ENCODE data around the gene SIT1.
A peak's percentile ranks its signal among the peaks of the same experiment; 100 is the strongest.

The SIT1 gene, protein sequence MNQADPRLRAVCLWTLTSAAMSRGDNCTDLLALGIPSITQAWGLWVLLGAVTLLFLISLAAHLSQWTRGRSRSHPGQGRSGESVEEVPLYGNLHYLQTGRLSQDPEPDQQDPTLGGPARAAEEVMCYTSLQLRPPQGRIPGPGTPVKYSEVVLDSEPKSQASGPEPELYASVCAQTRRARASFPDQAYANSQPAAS

GRCh38 chr9:35650341-35651158 is at the start of gene SIT1:
Gene SIT1 (minus strand): TSS chr9:35650931. CDS start chr9:35650853, 78 bp downstream.
- TF ChIP-seq EZH2phosphoT487 (IDR thresholded peaks at IDR 0.05; ENCODE audit: borderline replicate concordance), result no peak
- TF ChIP-seq, protein P1, sequence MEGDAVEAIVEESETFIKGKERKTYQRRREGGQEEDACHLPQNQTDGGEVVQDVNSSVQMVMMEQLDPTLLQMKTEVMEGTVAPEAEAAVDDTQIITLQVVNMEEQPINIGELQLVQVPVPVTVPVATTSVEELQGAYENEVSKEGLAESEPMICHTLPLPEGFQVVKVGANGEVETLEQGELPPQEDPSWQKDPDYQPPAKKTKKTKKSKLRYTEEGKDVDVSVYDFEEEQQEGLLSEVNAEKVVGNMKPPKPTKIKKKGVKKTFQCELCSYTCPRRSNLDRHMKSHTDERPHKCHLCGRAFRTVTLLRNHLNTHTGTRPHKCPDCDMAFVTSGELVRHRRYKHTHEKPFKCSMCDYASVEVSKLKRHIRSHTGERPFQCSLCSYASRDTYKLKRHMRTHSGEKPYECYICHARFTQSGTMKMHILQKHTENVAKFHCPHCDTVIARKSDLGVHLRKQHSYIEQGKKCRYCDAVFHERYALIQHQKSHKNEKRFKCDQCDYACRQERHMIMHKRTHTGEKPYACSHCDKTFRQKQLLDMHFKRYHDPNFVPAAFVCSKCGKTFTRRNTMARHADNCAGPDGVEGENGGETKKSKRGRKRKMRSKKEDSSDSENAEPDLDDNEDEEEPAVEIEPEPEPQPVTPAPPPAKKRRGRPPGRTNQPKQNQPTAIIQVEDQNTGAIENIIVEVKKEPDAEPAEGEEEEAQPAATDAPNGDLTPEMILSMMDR (conservative IDR thresholded peaks at IDR 0.05; ENCODE audit: low read length), result no peak
- H3K9me2 ChIP-seq (replicated peaks; ENCODE audit: low read depth, low read length), result no peaks in the 10 kb centered on the region
- no peaks in the 10 kb centered on the region for H3K27me3 ChIP-seq (ENCODE audit: insufficient read depth, low read length, poor library complexity, severe bottlenecking)
- H3K9me3 ChIP-seq (ENCODE audit: insufficient read depth, low read depth, low read length), result no peaks in the 10 kb centered on the region
- peaks cover 6% of the 10 kb centered on the region for H4K20me1 ChIP-seq (ENCODE audit: insufficient read depth, low read length, poor library complexity, severe bottlenecking)
- H3K4me1 ChIP-seq (ENCODE audit: insufficient read depth, low read length, poor library complexity, severe bottlenecking), result peaks cover 44% of the 10 kb centered on the region
- peaks cover 52% of the 10 kb centered on the region for H3K79me2 ChIP-seq (ENCODE audit: insufficient read depth, low read length)
- peaks cover 8% of the 10 kb centered on the region; the same call in 1 of the 2 replicates for H3F3A ChIP-seq (ENCODE audit: low read depth)
- H3K9ac ChIP-seq (ENCODE audit: low read depth, low read length, poor library complexity, severe bottlenecking), result peak within 1 kb of the TSS; percentile 85
- H2AFZ ChIP-seq (ENCODE audit: low read length), result peak within 1 kb of the TSS; percentile 48
- H3K4me2 ChIP-seq (ENCODE audit: low read depth, low read length, poor library complexity, severe bottlenecking), result peak within 1 kb of the TSS; percentile 98
- peak within 1 kb of the TSS; percentile 80 for H3K4me3 ChIP-seq (ENCODE audit: low read length, poor library complexity, severe bottlenecking)
- H3K36me3 ChIP-seq (ENCODE audit: insufficient read depth, low read length), result no peaks in the 10 kb centered on the region

GRCh38 chr9:35700031-35700430 is 49.3 kb upstream of the SIT1 start:
- Histone ChIP-seq H3K9ac (ENCODE audit: low read depth, low read length, poor library complexity, severe bottlenecking) (no peak overlapping the region), H3K4me1 (ENCODE audit: insufficient read depth, low read length, poor library complexity, severe bottlenecking) (no peaks in the 10 kb centered on the region), H3K4me2 (ENCODE audit: low read depth, low read length, poor library complexity, severe bottlenecking) (no peak overlapping the region), H3K27me3 (ENCODE audit: insufficient read depth, low read length, poor library complexity, severe bottlenecking) (no peaks in the 10 kb centered on the region), H3K79me2 (ENCODE audit: insufficient read depth, low read length) (no peaks in the 10 kb centered on the region), H3K9me2 (replicated peaks; ENCODE audit: low read depth, low read length) (no peaks in the 10 kb centered on the region), H3K36me3 (ENCODE audit: insufficient read depth, low read length) (peaks cover 86% of the 10 kb centered on the region), H4K20me1 (ENCODE audit: insufficient read depth, low read length, poor library complexity, severe bottlenecking) (no peaks in the 10 kb centered on the region), H2AFZ (ENCODE audit: low read length) (no peak overlapping the region), H3F3A (ENCODE audit: low read depth) (no peaks in the 10 kb centered on the region), H3K4me3 (ENCODE audit: low read length, poor library complexity, severe bottlenecking) (no peak overlapping the region), H3K9me3 (ENCODE audit: insufficient read depth, low read depth, low read length) (no peaks in the 10 kb centered on the region)
- no peak for TF ChIP-seq EZH2phosphoT487 (IDR thresholded peaks at IDR 0.05; ENCODE audit: borderline replicate concordance)
- TF ChIP-seq, protein P1 (conservative IDR thresholded peaks at IDR 0.05; ENCODE audit: low read length), result no peak

GRCh38 chr9:35698231-35698630 is 47.5 kb upstream of the SIT1 start:
- no peaks in the 10 kb centered on the region for H3K9me3 ChIP-seq (ENCODE audit: insufficient read depth, low read depth, low read length)

More at GRCh38 chr9:35698231-35698630, 47.5 kb upstream of the SIT1 start:
- Histone ChIP-seq H3K4me1 (ENCODE audit: insufficient read depth, low read length, poor library complexity, severe bottlenecking) (no peaks in the 10 kb centered on the region), H2AFZ (ENCODE audit: low read length) (no peak overlapping the region), H3F3A (ENCODE audit: low read depth) (no peaks in the 10 kb centered on the region), H3K9me2 (replicated peaks; ENCODE audit: low read depth, low read length) (no peaks in the 10 kb centered on the region), H3K4me2 (ENCODE audit: low read depth, low read length, poor library complexity, severe bottlenecking) (no peak overlapping the region), H3K9ac (ENCODE audit: low read depth, low read length, poor library complexity, severe bottlenecking) (no peak overlapping the region), H3K79me2 (ENCODE audit: insufficient read depth, low read length) (no peaks in the 10 kb centered on the region), H3K36me3 (ENCODE audit: insufficient read depth, low read length) (peaks cover 68% of the 10 kb centered on the region), H4K20me1 (ENCODE audit: insufficient read depth, low read length, poor library complexity, severe bottlenecking) (no peaks in the 10 kb centered on the region), H3K27me3 (ENCODE audit: insufficient read depth, low read length, poor library complexity, severe bottlenecking) (no peaks in the 10 kb centered on the region), H3K4me3 (ENCODE audit: low read length, poor library complexity, severe bottlenecking) (no peak overlapping the region)
- no peak for TF ChIP-seq EZH2phosphoT487 (IDR thresholded peaks at IDR 0.05; ENCODE audit: borderline replicate concordance)
- TF ChIP-seq, protein P1 (conservative IDR thresholded peaks at IDR 0.05; ENCODE audit: low read length), result no peak
